Epithelial cell of proximal tubule (primary cell): ENCODE measurements around the gene ADAMTS14. TPM values are rescaled to one million over a fixed set of nuclear protein-coding genes. Genes with fewer than 3 reads are reported as not detected.

Experiments used
- DNase-seq: peaks from one replicate; pipeline ENCODE4 v3.0.0-alpha.2; 2011; ENCODE audit warnings: low read depth
- H3K4me3 ChIP-seq: 2 replicates; pipeline ENCODE4 v1.5.1; 2011; ENCODE audit warnings: low read depth, mild to moderate bottlenecking, low read length
- total RNA-seq: library from RNA; depleted of rRNA; stranded (reverse); fragments of >200 nt; gene quantifications from 2 replicates; pipeline ENCODE4 v1.2.3, GENCODE V29; 2015
- TF ChIP-seq, protein P1 (sequence below): conservative IDR thresholded peaks from 2 replicates; pipeline ENCODE4 v1.5.1; 2012; ENCODE audit warnings: low read depth, mild to moderate bottlenecking, low read length

ADAMTS14 gene
- total RNA-seq, 1 donor from 2014 or later: 1.3 TPM

GRCh38 chr10:70776455-70777005, 104.2 kb downstream of the ADAMTS14 start:
- H3K4me3 ChIP-seq: no peak overlapping the region
- TF ChIP-seq, protein P1, sequence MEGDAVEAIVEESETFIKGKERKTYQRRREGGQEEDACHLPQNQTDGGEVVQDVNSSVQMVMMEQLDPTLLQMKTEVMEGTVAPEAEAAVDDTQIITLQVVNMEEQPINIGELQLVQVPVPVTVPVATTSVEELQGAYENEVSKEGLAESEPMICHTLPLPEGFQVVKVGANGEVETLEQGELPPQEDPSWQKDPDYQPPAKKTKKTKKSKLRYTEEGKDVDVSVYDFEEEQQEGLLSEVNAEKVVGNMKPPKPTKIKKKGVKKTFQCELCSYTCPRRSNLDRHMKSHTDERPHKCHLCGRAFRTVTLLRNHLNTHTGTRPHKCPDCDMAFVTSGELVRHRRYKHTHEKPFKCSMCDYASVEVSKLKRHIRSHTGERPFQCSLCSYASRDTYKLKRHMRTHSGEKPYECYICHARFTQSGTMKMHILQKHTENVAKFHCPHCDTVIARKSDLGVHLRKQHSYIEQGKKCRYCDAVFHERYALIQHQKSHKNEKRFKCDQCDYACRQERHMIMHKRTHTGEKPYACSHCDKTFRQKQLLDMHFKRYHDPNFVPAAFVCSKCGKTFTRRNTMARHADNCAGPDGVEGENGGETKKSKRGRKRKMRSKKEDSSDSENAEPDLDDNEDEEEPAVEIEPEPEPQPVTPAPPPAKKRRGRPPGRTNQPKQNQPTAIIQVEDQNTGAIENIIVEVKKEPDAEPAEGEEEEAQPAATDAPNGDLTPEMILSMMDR: no peak
- no peak for DNase-seq

- TF ChIP-seq, protein P1: no peak
- DNase-seq: no peak
- no peak overlapping the region for H3K4me3 ChIP-seq
Measured at GRCh38 chr10:70777063-70777875, 105.0 kb downstream of the ADAMTS14 start.

GRCh38 chr10:70778267-70778924, 106.1 kb downstream of the ADAMTS14 start:
- TF ChIP-seq, protein P1: no peak
- H3K4me3 ChIP-seq: no peak overlapping the region
- DNase-seq: no peak

- no peak for DNase-seq
Measured at GRCh38 chr10:70779088-70779487, 106.8 kb downstream of the ADAMTS14 start.

DNA sequence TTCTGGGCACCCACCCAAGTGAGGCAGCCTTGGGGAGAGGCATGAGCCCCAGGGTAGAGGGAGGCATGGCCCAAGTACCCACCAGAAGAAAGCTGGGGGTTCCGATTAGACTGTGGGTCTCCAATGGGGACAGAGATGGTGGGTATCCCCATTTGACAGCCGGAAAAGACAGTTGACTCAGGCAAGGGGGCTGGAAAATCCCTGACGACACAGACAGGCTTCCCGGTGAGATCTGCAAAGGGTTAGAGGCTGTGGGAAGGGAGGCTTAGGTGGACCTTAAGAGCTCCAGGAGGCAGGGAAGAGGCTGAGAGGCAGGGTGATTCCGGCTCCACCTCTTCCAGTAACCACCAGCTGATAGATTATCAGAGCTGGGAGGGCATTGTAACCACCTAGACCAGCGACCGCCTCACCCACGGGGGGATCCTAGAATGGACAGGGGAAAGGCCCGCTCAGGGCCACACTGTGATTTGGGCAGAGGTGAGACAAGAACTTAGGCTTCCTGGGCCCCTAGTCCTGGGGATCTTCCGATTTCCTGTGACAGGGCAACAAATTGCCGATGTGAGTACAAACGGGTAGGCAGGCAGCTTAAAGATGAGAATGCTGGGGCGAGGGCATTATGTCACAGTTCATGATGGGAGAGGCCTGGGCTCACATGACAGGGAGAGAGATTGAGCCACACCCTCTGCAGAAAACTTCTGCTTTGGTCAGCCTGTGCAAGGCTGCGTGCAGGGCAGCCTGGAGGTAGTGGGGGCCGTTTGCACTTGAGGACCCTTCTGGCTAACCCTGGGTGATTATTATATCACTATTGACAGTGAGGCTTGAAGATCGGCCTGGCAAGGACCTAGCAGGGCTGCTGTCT, 107.4 kb downstream of the ADAMTS14 start:
- H3K4me3 ChIP-seq: no peak overlapping the region
- DNase-seq: no peak
- TF ChIP-seq, protein P1: no peak

More at GRCh38 chr10:70779088-70779487, 106.8 kb downstream of the ADAMTS14 start:
- H3K4me3 ChIP-seq: no peak overlapping the region
- TF ChIP-seq, protein P1: no peak

- H3K4me3 ChIP-seq: no peak overlapping the region
- TF ChIP-seq, protein P1: no peak
- DNase-seq: no peak
Measured at GRCh38 chr10:70780370-70780760, 108.1 kb downstream of the ADAMTS14 start.
